ENCODE data around the gene WDR93.

The WDR93 gene

GRCh38 chr15:89662893-89663626 lies 27.6 kb upstream of the WDR93 start:
- no peak for DNase-seq (ENCODE audit: low read depth in 2 of 2)

- no peak for DNase-seq (ENCODE audit: low read depth in 2 of 2)
Observed at GRCh38 chr15:89664441-89665350, 25.9 kb upstream of the WDR93 start.

- no peak for DNase-seq (ENCODE audit: low read depth in 2 of 2)
Observed at GRCh38 chr15:89665449-89666181, 25.0 kb upstream of the WDR93 start.

GRCh38 chr15:89666184-89666857 lies 24.3 kb upstream of the WDR93 start:
- no peak for DNase-seq (ENCODE audit: low read depth in 2 of 2)

- no peak for DNase-seq (ENCODE audit: low read depth in 2 of 2)
Observed at GRCh38 chr15:89666858-89667705, 23.5 kb upstream of the WDR93 start.

GRCh38 chr15:89667706-89667960 lies 23.0 kb upstream of the WDR93 start:
- DNase-seq (ENCODE audit: low read depth in 2 of 2), result no peak

- no peak for DNase-seq (ENCODE audit: low read depth in 2 of 2)
Observed at GRCh38 chr15:89668171-89668570, 22.4 kb upstream of the WDR93 start.

- DNase-seq (ENCODE audit: low read depth in 2 of 2), result no peak
Observed at GRCh38 chr15:89669309-89669865, 21.2 kb upstream of the WDR93 start.

- no peak for DNase-seq (ENCODE audit: low read depth in 2 of 2)
Observed at GRCh38 chr15:89669941-89670340, 20.7 kb upstream of the WDR93 start.

- DNase-seq (ENCODE audit: low read depth in 2 of 2), result no peak
Observed at GRCh38 chr15:89670971-89671560, 19.5 kb upstream of the WDR93 start.

GRCh38 chr15:89671687-89672086 lies 18.9 kb upstream of the WDR93 start:
- no peak for DNase-seq (ENCODE audit: low read depth in 2 of 2)

- DNase-seq (ENCODE audit: low read depth in 2 of 2), result no peak
Observed at GRCh38 chr15:89672221-89673164, 18.1 kb upstream of the WDR93 start.

GRCh38 chr15:89673165-89673512 lies 17.5 kb upstream of the WDR93 start:
- no peak for DNase-seq (ENCODE audit: low read depth in 2 of 2)

- DNase-seq (ENCODE audit: low read depth in 2 of 2), result no peak
Observed at GRCh38 chr15:89674526-89674925, 16.1 kb upstream of the WDR93 start.

- no peak for DNase-seq (ENCODE audit: low read depth in 2 of 2)
Observed at GRCh38 chr15:89675606-89676005, 15.0 kb upstream of the WDR93 start.

GRCh38 chr15:89677381-89677780 lies 13.2 kb upstream of the WDR93 start:
- DNase-seq (ENCODE audit: low read depth in 2 of 2), result no peak

- DNase-seq (ENCODE audit: low read depth in 2 of 2), result no peak
Observed at GRCh38 chr15:89679212-89679611, 11.4 kb upstream of the WDR93 start, which contains the start of gene PLIN1. Gene PLIN1, minus strand, starts transcription at chr15:89679367. Its CDS starts 1,878 bp downstream, at chr15:89677489.

- no peak for DNase-seq (ENCODE audit: low read depth in 2 of 2)
Observed at GRCh38 chr15:89680282-89680873, 10.2 kb upstream of the WDR93 start.

- no peak for DNase-seq (ENCODE audit: low read depth in 2 of 2)
Observed at GRCh38 chr15:89681146-89681545, 9.5 kb upstream of the WDR93 start.
